ENCODE results near the gene LPO. TPM values are rescaled to one million over a fixed set of nuclear protein-coding genes. Genes with fewer than 3 reads are reported as not detected.

The LPO gene
- total and polyA plus RNA-seq, 8 donors, result 0.10 TPM; not detected in 7

DNA sequence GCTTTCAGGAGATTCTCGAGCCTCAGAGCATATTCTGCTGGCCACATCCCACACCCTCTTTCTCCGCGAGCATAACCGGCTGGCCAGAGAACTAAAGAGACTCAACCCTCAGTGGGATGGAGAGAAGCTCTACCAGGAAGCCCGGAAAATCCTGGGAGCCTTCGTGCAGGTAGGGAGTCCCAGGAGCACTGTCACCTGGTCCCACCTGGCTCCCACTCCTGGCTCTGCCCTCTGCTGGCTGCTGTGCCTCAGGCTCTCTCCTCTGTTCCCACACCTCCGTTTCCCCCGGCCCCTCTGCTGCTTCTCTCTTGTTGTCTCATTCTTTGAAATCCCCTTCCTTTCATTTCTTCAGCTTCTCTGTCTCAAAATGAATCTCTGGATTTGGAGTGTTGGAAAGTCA, 16.4 kb downstream of the LPO start:
- intact Hi-C loops (cut with DNase I; ENCODE audit: low total_unique reads), result no loop called here
- Histone ChIP-seq H3K9me3 (no peaks in the 10 kb centered on the region), H3K27ac (no peak overlapping the region), H3K27me3 (peaks cover 0 to 60% (median 17%) of the 10 kb centered on the region in 3 donors), H3K36me3 (no peaks in the 10 kb centered on the region), H3K4me3 (no peak overlapping the region), H3K4me1 (peaks cover 0 to 3% (median 3%) of the 10 kb centered on the region in 4 donors)
- DNase-seq, result no peak
- TF ChIP-seq POLR2A (IDR thresholded peaks at IDR 0.05) (no peak), EP300 (IDR thresholded peaks at IDR 0.05) (no peak), CTCF (IDR thresholded peaks at IDR 0.05) (no peak), POLR2AphosphoS5 (IDR thresholded peaks at IDR 0.05) (no peak)
- WGBS, 5 donors, result 12 to 30% (median 19%) methylated on average over 8 of the region's 8 CpGs

DNA sequence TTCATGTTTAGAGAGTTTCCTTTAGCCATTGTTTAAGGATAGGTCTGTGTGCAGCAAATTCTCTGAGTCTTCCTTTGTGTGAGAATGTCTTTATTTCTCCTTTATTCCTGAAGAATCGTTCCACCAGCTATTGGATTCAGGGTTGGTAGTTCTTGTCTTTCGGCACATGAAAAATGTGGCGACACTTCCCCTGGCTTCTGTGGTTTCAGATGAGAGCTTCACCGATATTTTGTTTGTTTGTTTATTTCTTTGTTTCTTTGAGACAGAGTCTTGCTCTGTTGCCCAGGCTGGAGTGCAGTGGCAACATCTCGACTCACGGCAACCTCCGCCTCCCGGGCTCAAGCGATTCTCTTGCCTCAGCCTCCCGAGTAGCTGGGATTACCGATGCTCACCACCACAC, 23.8 kb downstream of the LPO start:
- Histone ChIP-seq H3K36me3 (no peaks in the 10 kb centered on the region), H3K27ac (no peak overlapping the region), H3K27me3 (peaks cover 0 to 55% (median 33%) of the 10 kb centered on the region in 3 donors), H3K9me3 (no peaks in the 10 kb centered on the region), H3K4me3 (no peak overlapping the region), H3K4me1 (no peaks in the 10 kb centered on the region)
- WGBS, 5 donors, result 89 to 91% (median 91%) methylated on average over 11 of the region's 11 CpGs
- no peak for DNase-seq
- TF ChIP-seq CTCF (IDR thresholded peaks at IDR 0.05) (no peak), POLR2AphosphoS5 (IDR thresholded peaks at IDR 0.05) (no peak), EP300 (IDR thresholded peaks at IDR 0.05) (no peak), POLR2A (IDR thresholded peaks at IDR 0.05) (no peak)
- intact Hi-C loops (cut with DNase I; ENCODE audit: low total_unique reads), result no loop called here

DNA sequence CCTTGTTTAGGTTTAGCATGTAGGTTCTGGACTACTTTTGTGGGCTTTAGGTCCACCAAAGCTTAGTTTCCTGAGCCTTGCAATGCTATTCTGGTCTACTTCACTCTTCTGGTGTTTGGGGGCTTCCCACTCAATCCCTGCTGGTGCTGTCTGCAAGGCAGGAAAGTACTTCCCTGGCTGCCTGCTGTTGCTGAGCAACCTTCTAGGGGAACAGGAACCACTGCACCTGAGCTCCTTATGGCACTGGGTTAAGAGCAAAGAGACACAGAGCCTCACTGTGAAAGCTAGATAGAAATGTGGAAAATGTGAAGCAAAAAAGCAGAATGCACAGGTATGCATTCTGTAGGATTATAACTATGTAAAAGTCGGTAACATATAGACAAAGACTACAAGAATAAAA, 25.4 kb downstream of the LPO start:
- TF ChIP-seq POLR2AphosphoS5 (IDR thresholded peaks at IDR 0.05) (no peak), EP300 (IDR thresholded peaks at IDR 0.05) (no peak), CTCF (IDR thresholded peaks at IDR 0.05) (no peak), POLR2A (IDR thresholded peaks at IDR 0.05) (no peak)
- Histone ChIP-seq H3K36me3 (no peaks in the 10 kb centered on the region), H3K4me1 (no peaks in the 10 kb centered on the region), H3K4me3 (no peak overlapping the region), H3K27ac (no peak overlapping the region), H3K9me3 (no peaks in the 10 kb centered on the region), H3K27me3 (peaks cover 0 to 61% (median 33%) of the 10 kb centered on the region in 3 donors)
- intact Hi-C loops (cut with DNase I; ENCODE audit: low total_unique reads), result no loop called here
- peak in 1 of 2 donors; percentile 47 for DNase-seq
- WGBS, 5 donors, result 58 to 81% (median 78%) methylated on average over 1 of the region's 1 CpG

DNA sequence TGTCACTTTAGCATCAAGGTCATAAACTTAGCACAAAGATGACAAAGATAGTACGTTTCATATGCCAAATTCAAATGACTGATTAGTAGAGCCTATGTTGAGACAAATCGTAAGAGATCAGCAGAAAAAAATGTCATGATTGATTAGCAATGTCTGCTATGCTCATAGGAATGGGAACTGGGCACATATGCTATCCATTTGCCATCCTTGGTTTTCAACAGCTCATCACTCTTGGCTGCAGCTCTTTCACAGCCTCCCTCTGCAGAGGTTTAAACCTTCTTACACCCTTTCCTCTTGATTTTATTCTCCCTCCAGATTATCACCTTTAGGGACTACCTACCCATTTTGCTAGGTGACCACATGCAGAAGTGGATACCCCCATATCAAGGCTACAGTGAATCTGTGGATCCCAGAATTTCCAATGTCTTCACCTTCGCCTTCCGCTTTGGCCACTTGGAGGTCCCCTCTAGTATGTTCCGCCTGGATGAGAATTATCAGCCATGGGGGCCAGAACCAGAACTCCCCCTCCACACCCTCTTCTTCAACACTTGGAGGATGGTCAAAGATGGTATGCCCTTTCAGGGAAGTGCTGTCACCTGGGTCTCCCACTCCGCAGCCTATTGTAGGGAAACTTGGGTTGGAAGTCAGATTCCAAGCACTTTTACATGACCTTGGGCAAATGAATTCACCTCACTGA, 26.2 kb downstream of the LPO start:
- H3K36me3 ChIP-seq, result no peaks in the 10 kb centered on the region
- no peak for DNase-seq

More for the DNA sequence above, 26.2 kb downstream of the LPO start:
- 70 to 82% (median 78%) methylated on average over 6 of the region's 6 CpGs for WGBS, 5 donors
- Histone ChIP-seq H3K9me3 (no peaks in the 10 kb centered on the region), H3K27ac (no peak overlapping the region), H3K4me3 (no peak overlapping the region), H3K4me1 (no peaks in the 10 kb centered on the region), H3K27me3 (peaks cover 0 to 66% (median 33%) of the 10 kb centered on the region in 3 donors)
- intact Hi-C loops (cut with DNase I; ENCODE audit: low total_unique reads), result no loop called here
- TF ChIP-seq POLR2AphosphoS5 (IDR thresholded peaks at IDR 0.05), result no peak
- no peak for TF ChIP-seq CTCF (IDR thresholded peaks at IDR 0.05)
- no peak for TF ChIP-seq EP300 (IDR thresholded peaks at IDR 0.05)
- no peak for TF ChIP-seq POLR2A (IDR thresholded peaks at IDR 0.05)
